Tibial nerve (tissue), 4 donors: Measurements from ENCODE around the gene C7orf33. TPM values are rescaled to one million over a fixed set of nuclear protein-coding genes. Genes with fewer than 3 reads are reported as not detected.

Experiments used
- DNase-seq, 2 donors: peaks; one replicate each; pipeline ENCODE4 v3.0.0-alpha.2; 2019; ENCODE audit warnings: low spot score in 2 of 2
- H3K27ac ChIP-seq, 4 donors: fragments of 200-600 bp; sonication (generic) in 3 of 4; one replicate each; pipeline ENCODE4 v1.5.1; 2017 to 2019; ENCODE audit warnings: mild to moderate bottlenecking in 1 of 4
- H3K27me3 ChIP-seq, 2 donors: fragments of 200-600 bp; sonication (generic) in 1 of 2; one replicate each; pipeline versions ENCODE4 v1.5.1 to v1.6.0; 2017 to 2019
- H3K36me3 ChIP-seq, 3 donors: fragments of 200-600 bp; sonication (generic); one replicate each; pipeline ENCODE4 v1.5.1; 2018 to 2019
- H3K4me1 ChIP-seq, 4 donors: fragments of 200-600 bp; sonication (generic) in 3 of 4; one replicate each; pipeline ENCODE4 v1.5.1; 2017 to 2019
- H3K4me3 ChIP-seq, 4 donors: fragments of 200-600 bp; sonication (generic) in 3 of 4; one replicate each; pipeline ENCODE4 v1.5.1; 2017 to 2019; ENCODE audit warnings: mild to moderate bottlenecking in 1 of 4, moderate library complexity in 1 of 4
- H3K9me3 ChIP-seq, 4 donors: fragments of 200-600 bp; sonication (generic) in 3 of 4; one replicate each; pipeline ENCODE4 v1.5.1; 2017 to 2019
- CTCF ChIP-seq, 5 experiments: fragments of 200-600 bp in 3 of 5; fragments of 450-650 bp in 2 of 5; sonication (generic) in 3 of 5; IDR thresholded peaks; one replicate each; pipeline ENCODE4 v1.5.1; 2016 to 2019; ENCODE audit warnings: antibody characterized with exemption in 5 of 5, mild to moderate bottlenecking in 3 of 5, moderate library complexity in 2 of 5
- EP300 ChIP-seq, 2 donors: sonication (generic); formaldehyde crosslinking; IDR thresholded peaks; one replicate each; pipeline ENCODE4 v1.6.1; 2017; ENCODE audit warnings: antibody characterized with exemption in 2 of 2, mild to moderate bottlenecking in 1 of 2
- POLR2A ChIP-seq, 2 donors: fragments of 450-650 bp; IDR thresholded peaks; one replicate each; pipeline ENCODE4 v1.6.1; 2017; ENCODE audit warnings: antibody characterized with exemption in 2 of 2, mild to moderate bottlenecking in 2 of 2, moderate library complexity in 2 of 2
- WGBS, 2 donors: methylation state at CpG; one replicate each; pipeline ENCODE4 v1.1.5; 2018; 5-methylcytosine and 5-hydroxymethylcytosine counted together
- total RNA-seq, 4 donors: library from RNA; depleted of rRNA; stranded (reverse); fragments of >200 nt; gene quantifications; one replicate each; pipeline ENCODE4 v1.1.0, GENCODE V29; 2016

The C7orf33 gene
- total RNA-seq, 4 donors from 2014 or later: not detected

GRCh38 chr7:148661471-148661870 is 70.9 kb downstream of the C7orf33 start:
- no peaks in the 10 kb centered on the region for H3K27me3 ChIP-seq
- H3K36me3 ChIP-seq: no peaks in the 10 kb centered on the region
- peaks cover 0 to 14% (median 0%) of the 10 kb centered on the region in 4 donors for H3K4me1 ChIP-seq
- DNase-seq: no peak
- TF ChIP-seq POLR2A (IDR thresholded peaks at IDR 0.05): no peak
- no peak for TF ChIP-seq CTCF (IDR thresholded peaks at IDR 0.05)
- TF ChIP-seq EP300 (IDR thresholded peaks at IDR 0.05): no peak
- H3K9me3 ChIP-seq: no peaks in the 10 kb centered on the region
- H3K27ac ChIP-seq: no peak overlapping the region
- WGBS, 2 donors: 89% methylated on average over 2 of the region's 2 CpGs
- no peak overlapping the region for H3K4me3 ChIP-seq

- no peak for TF ChIP-seq EP300 (IDR thresholded peaks at IDR 0.05)
- TF ChIP-seq CTCF (IDR thresholded peaks at IDR 0.05): no peak
- Histone ChIP-seq H3K27ac (no peak overlapping the region), H3K36me3 (no peaks in the 10 kb centered on the region), H3K27me3 (no peaks in the 10 kb centered on the region), H3K4me3 (no peak overlapping the region), H3K9me3 (no peaks in the 10 kb centered on the region), H3K4me1 (peaks cover 0 to 14% (median 0%) of the 10 kb centered on the region in 4 donors)
- WGBS, 2 donors: 56 to 59% methylated on average over 3 of the region's 3 CpGs
- no peak for DNase-seq
Observed at GRCh38 chr7:148662646-148663045, 72.1 kb downstream of the C7orf33 start.

- Histone ChIP-seq H3K27ac (no peak overlapping the region), H3K9me3 (no peaks in the 10 kb centered on the region), H3K4me1 (peaks cover 0 to 14% (median 0%) of the 10 kb centered on the region in 4 donors), H3K27me3 (no peaks in the 10 kb centered on the region), H3K36me3 (no peaks in the 10 kb centered on the region), H3K4me3 (no peak overlapping the region)
- WGBS, 2 donors: 18 to 25% methylated on average over 6 of the region's 6 CpGs
- TF ChIP-seq CTCF (IDR thresholded peaks at IDR 0.05) (no peak), EP300 (IDR thresholded peaks at IDR 0.05) (peak in 1 of 2 donors; percentile 54)
- peak; percentile 47 to 55 for DNase-seq
Observed at GRCh38 chr7:148664324-148664723, 73.8 kb downstream of the C7orf33 start.

- Histone ChIP-seq H3K36me3 (no peaks in the 10 kb centered on the region), H3K9me3 (no peaks in the 10 kb centered on the region), H3K27ac (no peak overlapping the region), H3K4me1 (peaks cover 0 to 14% (median 0%) of the 10 kb centered on the region in 4 donors), H3K4me3 (no peak overlapping the region), H3K27me3 (no peaks in the 10 kb centered on the region)
- TF ChIP-seq EP300 (IDR thresholded peaks at IDR 0.05) (no peak), POLR2A (IDR thresholded peaks at IDR 0.05) (no peak), CTCF (IDR thresholded peaks at IDR 0.05) (no peak)
- DNase-seq: no peak
- WGBS, 2 donors: 68 to 71% methylated on average over 4 of the region's 4 CpGs
Observed at GRCh38 chr7:148665221-148665620, 74.7 kb downstream of the C7orf33 start.

Other genes starting within 250 kb of the C7orf33 start
- gene CUL1, start 108.1 kb downstream of the C7orf33 start, total RNA-seq: 10 to 100 TPM; 37.1 to 45.9 (median 41.8) TPM